Hematopoietic multipotent progenitor cell treated with erythropoietin and hydrocortisone succinate and interleukin-3 and kit ligand, for 17 days (in vitro differentiated cells): ENCODE results near the gene WNT9A.
"Not testable (repeated sequence)": the region's sequence is repeated elsewhere in the genome, so short reads cannot be mapped to it uniquely, and the experiment has no call there.

Experiments
- DNase-seq: peaks from one replicate; pipeline ENCODE4 v3.0.0-alpha.2; 2015; ENCODE audit warnings: low spot score

The WNT9A gene, protein sequence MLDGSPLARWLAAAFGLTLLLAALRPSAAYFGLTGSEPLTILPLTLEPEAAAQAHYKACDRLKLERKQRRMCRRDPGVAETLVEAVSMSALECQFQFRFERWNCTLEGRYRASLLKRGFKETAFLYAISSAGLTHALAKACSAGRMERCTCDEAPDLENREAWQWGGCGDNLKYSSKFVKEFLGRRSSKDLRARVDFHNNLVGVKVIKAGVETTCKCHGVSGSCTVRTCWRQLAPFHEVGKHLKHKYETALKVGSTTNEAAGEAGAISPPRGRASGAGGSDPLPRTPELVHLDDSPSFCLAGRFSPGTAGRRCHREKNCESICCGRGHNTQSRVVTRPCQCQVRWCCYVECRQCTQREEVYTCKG

DNA sequence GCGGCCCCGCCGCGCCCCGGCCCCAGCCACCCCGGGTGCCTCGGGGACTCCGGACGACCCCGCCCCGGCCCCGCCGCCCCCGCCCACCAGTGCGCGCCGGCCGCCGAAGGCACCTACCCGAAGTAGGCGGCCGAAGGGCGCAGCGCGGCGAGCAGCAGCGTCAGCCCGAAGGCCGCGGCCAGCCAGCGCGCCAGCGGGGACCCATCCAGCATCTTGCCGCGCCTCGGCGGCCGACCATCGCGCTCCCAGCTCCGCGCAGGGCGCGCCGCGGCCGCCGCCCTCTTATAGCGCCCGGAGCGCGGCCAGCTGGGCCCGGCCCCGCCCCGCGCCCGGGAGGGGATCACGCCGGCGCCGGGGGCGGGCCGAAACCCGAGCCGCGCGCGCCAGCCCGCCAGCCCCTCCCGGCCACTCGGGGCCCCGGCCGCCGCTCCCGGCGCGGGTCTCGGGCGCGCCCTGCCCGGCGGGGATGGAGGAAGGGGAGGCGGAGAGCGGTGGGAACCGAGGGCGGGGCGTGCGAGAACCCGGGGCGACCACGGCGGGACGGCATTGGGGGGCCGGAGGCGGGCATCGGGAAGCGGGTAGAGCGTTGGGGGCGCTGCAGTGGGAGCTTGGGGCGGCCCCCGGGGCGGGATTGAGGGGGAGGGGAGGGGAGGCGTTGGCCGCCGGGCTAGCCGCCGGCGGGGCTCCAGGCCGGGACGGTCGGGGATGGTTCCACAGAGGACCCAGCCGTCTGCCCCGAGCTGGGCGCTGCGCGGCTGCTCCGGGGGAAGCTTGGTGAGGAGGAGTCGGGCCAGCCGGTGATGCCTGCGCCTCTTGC, at the start of gene WNT9A:
Gene WNT9A, minus strand, starts transcription at position 257 of the 817 bp plus-strand sequence. Its CDS starts 45 bp downstream, at position 212.
- DNase-seq, result no peak

DNA sequence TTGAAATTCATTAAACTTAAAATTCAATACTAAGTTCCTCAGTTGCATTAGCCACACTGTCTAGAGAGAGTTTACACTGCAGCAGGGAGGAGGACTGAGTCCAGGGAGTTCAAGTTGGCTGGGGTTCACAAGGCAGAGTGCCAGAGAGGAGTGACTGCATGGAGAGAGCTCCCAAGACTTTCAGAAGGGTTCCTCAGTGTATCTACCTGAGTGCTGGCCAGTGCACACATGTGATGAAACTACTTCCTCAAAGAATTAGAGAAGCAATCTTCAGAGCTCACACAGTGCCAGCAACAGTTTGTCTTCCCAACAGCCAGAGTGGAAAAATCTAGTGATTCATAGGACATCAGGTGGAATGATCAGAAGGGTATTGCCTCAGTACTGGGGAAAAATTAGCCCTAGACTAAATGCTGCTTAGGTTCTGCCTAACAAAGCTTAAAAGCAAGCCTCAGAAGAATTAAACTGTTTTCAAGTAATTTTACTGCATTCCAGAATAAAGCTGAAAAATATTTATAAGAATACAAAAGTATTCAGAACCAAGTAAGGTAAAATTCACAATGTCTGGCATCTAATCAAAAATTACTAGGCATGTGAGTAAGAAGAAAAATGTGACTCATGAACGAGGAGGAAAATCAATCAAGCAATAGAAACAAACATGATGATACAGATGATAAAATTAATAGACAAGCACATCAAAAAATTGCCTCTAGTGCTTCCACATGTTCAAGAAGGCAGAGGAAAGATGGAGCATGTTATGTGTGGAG, 48.6 kb upstream of the WNT9A start:
- DNase-seq, result no peak

DNA sequence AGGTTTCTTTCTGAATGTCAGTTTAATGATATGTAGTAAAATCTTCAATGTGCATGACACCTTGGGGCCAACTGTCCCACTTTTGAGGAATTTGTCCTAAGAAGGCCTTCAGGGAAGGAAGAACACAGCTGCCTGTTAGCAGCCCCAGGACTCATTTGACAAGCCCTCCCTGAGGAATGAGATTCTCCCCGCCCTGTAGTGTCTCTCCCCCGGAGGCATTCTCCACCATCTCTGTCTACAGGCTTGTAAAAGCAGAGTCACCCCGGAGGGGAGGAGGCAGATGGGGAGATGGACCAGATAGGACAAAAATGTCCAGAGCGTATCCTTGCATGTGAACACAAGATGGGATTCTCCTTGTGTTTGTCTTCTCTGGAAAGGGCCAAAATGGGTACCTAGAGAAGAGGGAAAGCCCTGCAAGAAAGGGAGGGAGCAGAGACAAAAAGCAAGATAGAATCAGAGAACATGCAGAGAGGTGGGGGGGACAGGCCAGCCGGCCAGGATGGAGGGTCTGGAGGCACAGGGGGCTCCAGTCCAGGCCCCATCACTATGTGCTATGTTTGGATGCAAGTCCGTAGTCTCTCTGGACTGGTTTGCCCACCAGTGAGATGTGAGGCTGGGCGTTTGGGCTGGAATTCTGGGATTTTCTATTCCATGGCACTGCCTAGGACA, 47.0 kb upstream of the WNT9A start:
- no peak for DNase-seq

DNA sequence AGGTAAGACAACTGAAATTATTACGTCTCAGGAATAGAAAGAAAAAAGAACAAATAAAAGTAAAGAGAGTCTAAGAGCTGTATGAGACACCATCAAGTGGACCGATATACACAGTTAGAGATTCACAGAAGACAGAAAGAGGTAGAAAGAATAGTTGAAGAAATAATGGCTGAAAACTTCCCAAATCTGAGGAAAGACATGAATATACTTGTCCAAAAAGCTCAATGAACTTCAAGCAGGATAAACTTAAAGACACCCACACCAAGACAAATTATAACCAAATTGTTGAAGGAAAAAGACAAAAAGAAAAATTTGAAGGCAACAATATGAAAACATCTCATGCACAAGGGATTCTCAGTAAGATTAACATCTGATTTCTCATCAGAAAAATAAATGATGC, 39.4 kb upstream of the WNT9A start:
- no peak for DNase-seq

DNA sequence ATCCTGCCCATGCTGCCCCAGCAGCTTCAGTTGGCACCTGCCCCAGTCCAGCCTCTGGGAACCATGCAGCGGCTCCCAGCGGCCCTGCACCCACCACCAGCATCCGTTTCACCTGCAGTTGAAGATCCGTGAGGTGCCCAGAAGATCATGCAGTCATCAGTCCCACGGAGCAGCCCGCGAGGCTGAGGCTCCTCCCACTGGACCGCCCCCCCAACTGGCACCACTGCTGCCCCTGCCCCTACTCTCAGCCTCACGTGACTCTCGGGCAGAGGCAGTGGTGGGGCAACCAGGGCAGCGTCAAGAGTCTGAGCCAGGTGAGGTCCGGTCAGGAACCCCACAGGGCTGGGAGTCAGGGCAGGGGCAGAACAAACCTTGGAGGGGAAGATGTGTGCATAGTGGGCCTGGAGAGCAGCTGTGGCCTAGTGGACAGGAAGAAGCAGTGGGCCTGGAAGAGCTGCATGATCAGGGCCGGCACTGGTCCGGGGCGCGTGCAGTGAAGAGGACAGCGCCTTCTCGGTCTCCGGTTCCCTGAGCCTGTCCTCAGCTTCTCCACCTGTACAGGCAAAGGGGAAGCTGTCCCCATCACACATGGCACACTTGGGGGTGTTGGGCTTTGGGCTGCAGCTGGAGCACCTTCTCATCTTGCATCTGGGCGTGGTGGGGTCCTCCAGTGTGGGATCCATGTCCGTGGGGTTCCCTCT, 28.0 kb upstream of the WNT9A start:
- DNase-seq, result not testable (repeated sequence)

DNA sequence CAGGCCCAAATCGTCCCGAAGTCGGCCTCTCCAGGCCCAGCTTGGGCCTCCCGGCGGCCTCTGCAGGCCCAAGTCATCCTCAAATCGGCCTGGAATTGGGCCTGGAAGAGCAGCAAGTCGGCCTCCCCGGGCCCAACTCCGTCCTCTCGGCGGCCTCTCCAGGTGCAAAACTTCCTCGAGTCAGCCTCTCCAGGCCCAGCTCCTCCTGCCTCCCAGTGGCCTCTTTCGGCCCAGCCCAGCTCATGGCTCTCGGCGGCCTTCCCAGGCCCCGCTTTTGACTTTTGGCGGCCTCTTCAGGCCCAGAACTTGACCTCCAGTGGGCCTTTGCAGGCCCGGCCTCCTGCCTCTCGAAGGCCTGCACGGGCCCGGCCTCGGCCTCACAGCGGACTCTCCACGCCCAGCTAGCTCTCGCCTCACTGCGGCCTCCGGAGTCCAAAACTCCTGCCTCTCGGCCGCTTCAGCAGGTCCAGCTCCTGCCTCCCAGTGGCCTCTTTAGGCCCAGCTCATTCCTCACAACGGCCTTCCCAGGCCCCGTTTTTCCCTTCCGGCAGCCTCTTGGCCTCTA, 26.1 kb upstream of the WNT9A start:
- not testable (repeated sequence) for DNase-seq

DNA sequence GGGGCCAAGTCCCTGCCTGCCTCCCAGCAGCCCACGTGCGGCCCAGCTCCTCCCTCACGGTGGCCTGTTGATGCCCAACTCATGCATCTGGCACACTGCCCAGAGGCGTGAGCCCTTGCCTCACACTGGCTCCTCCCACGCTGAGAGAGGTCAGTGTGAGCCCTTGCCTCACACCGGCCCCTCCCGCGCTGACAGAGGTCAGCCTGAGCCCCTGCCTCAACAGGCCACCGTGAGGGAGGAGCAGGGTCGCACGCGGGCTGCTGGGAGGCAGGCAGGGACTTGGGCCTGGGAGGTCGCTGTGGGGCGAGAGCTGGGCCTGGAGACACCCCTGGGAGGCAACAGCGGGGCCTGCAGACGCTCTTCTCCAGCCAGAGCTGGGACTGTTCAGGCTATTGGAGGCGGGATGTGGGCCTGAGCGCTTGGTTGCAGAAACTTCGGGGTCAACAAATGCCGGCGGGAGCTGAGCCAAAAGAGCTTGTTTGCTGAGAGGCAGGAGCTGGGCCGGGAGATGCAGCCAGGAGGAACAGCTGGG, 25.2 kb upstream of the WNT9A start:
- peak; percentile 17 for DNase-seq

DNA sequence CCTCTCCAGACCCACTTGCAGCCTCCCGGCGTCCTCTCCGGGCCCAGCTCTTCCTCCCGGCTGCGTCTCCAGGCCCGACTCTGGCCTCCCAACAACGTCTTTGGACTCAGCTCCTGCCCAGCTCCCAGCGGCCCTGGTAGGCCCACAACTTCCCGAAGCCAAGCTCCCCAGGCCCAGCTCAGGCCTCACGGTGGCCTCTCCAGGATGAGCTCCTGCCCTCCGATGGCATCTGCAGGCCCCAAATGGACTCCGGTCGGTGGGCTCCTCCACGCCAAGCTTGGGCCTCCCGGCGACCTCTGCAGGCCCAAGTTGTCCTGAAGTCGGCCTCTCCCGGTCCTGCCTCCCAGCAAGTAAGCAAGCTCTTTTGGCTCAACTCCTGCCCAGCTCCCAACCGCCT, 24.5 kb upstream of the WNT9A start:
- not testable (repeated sequence) for DNase-seq

DNA sequence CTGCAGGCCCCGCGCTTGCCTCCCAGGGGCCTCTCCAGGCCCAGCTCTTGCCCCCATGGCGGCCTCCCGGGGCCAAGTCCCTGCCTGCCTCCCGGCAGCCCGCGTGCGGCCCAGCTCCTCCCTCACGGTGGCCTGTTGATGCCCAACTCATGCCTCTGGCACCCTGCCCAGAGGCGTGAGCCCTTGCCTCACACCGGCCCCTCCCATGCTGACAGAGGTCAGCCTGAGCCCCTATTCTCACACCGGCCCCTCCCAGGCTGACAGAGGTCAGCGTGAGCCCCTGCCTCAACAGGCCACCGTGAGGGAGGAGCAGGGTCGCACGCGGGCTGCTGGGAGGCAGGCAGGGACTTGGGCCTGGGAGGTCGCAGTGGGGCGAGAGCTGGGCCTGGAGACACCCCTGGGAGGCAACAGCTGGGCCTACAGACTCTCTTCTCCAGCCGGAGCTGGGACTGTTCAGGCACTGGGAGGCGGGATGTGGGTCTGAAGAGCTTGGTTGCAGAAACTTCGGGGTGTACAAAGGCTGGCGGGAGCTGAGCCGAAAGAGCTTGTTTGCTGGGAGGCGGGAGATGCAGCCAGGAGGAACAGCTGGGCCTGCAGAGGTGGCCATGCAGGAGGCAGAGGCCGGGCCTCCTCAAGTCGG, 24.0 kb upstream of the WNT9A start:
- DNase-seq, result not testable (repeated sequence)

DNA sequence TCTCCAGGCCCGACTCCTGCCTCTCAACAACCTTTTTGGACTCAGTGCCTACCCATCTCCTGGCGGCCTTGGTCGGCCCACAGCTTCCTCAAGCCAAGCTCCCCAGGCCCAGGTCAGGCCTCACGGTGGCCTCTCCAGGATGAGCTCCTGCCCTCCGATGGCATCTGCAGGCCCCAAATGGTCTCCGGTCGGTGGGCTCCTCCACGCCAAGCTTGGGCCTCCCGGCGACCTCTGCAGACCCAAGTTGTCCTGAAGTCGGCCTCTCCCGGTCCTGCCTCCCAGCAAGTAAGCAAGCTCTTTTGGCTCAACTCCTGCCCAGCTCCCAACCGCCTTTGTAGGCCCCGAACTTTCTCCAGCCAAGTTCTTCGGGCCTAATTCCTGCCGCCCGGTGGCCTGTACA, 23.5 kb upstream of the WNT9A start:
- not testable (repeated sequence) for DNase-seq

DNA sequence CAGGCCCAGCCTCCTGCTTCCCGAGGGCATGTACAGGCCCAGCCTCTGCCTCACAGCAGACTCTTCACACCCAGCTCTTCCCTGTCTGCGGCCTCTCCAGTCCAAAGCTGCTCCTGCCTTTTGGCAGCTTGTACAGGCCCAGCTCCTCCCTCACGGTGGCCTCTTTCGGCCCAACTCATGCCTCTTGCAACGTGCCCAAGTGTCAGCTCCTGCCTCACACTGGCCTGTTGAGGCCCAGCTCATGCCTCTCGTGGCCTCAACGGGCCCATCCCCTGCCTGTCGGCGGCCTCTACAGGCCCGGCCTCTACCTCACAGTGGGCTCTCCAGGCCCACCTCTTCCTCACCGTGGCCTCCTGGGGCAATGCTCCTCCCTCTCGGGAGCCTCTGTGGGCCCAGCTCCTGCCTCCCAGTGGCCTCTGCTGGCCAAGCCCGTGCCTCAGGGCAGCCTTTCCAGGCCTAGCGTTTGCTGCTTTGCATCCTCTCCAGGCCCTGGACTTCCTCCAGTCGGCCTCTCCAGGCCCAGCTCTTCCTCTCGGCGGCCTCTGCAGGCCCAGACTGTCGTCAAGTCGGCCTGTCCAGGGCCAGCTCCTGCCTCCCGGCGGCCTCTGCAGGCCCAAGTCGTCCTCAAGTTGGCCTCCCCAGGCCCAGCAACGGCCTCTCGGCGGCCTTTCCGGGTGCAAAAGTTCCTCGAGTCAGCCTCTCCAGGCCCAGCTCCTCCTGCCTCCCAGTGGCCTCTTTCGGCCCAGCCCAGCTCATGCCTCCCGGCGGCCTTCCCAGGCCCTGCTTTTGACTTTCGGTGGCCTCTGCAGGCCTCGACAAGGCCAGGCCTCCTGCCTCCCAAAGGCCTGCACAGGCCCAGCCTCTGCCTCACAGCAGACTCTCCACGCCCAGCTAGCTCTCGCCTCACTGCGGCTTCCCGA, 22.6 kb upstream of the WNT9A start:
- DNase-seq, result not testable (repeated sequence)

DNA sequence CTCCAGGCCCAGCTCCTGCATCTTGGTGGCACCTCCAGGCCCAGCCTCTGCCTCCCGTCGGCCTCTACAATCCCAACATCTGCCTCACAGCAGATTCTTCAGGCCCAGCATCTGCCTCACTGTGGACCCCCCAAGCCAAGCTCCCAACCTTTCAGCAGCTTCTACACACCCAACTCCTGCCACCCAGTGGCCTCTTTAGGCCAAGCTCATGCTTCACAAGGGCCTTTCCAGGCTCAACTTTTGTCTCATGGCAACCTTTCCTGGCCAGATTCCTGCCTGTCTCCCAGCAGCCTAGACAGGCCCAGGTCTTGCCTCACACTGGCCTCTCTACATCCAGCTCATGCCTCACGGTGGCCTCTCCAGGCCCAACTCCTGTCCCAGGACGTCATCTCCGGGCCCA, 20.1 kb upstream of the WNT9A start:
- DNase-seq, result not testable (repeated sequence)

DNA sequence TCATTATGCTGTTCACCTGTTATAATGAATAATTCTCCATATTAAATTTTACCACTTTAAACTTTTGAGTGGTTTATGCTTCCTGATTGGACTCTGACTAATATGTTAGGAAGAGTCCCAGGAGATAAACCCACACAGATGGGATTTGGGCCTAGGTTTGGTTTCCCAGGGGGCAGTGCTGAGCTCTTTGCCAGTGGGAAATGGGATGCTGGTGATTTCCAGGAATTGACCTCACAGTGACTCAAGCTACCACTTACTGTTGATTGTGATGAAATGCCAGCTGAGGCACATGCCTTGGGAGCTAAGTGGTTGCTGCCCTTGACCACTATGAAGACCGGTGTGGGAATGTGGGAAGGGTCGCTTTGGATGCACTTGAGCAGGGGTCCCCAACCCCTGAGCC, 19.0 kb upstream of the WNT9A start:
- DNase-seq, result not testable (repeated sequence)

DNA sequence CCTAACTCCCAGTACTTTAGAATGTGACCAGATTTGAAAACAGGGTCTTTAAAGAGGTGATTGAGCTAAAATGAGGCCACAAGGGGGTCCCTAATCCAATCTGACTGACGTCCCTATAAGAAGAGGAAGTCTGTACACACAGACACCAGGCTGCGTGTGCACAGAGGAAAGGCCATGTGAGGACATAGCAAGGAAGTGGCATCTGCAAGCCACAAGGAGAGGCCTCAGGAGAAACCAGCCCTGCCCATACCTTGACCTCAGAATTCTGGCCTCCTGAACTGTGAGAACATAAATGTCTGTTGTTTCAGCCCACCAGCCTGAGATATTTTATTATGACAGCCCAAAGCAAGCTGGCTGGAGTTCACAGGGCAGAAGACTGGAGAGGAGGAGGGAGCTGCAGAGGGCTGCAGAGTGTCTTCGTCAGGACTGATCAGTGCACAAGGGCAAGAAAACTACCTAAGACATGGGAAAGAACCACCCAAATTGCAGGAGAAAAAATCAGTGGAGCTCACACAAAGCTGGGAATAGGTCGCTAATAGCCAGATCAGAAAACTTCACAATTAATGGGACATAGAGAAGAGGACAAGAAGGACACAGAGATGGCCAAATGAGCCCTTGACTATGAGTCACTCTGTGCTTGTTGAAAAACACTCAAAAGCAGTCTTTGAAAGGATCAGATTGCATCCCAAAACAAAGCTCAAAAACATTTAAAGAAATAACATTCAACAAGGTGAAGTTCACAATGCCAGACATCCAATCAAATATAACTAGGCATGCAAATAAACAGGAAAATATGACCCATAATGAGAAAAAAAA, 14.1 kb upstream of the WNT9A start:
- DNase-seq, result no peak

DNA sequence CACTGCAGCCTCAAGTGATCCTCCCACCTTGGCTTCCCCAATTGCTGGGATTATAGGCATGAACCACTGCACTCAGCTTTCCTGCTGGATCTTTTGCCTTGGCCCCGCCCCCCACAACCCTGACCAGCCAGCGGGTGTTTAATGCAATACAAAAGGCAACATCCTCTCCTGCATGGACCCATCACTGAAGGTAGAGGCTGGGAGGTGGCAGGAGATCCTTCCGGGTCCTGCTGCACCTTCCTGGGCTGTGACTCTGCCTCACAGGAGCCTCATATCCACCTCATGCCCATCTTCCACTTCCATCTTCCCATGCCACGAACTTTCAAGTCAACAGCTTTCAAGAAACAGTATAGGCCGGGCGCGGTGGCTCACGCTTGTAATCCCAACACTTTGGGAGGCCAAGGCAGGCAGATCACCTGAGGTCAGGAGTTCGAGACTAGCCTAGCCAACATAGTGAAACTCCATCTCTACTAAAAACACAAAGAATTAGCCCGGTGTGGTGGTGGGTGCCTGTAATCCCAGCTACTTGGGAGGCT, 11.7 kb upstream of the WNT9A start:
- no peak for DNase-seq

DNA sequence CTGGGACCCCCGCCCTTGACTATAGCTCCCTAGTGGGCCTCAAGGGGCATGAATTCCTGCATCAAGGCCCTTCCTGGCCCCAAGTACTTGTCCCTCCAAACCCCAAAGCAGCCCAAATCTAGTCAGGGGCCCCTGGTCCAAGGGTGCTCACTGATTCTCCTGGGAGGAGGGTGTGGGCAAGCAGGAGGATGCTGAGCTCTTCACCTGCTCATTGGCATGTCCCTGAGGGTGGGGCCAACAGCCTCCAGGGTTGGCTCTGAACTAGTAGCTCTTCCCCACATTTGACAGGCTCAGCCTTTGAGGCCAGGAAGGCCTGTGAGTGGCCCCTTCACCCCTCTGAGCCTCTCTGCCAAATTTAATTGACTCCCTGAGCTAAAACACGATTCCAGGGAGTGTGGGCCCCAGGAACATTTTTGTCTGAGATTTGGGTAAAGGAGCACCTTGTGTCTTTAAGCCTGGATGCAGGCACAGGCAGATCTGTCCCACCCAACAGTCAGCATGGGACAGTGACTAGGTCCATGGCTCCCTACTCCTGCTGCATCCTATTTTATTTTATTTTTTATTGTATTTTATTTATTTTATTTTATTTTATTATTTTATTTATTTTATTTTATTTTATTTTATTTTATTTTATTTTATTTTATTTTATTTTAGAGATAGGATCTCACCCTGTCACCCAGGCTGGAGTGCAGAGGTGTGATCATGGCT, 11.0 kb upstream of the WNT9A start:
- no peak for DNase-seq

DNA sequence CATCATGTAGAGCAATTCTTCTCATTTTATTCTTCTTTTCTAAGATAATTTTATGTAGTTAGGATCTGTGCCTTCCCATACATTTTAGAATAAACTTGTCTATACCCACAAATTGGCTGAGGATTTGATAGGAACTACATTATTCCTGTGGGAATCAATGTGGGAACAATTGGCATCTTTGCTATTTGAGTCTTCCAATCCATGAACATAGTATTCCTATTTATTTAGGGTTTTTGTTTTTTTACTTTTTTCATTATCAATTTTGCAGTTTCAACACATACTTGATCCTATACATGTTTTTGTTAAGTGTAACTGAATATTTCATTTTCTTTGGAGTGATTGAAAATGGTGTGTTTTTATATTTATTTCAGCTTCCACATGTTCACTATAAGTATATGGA, 8.1 kb upstream of the WNT9A start:
- no peak for DNase-seq
